Neural cell (in vitro differentiated cells): Measurements from ENCODE around the gene SMIM1.

Experiments
- SMC3 ChIP-seq: fragments of 450-650 bp; conservative IDR thresholded peaks from 2 replicates; pipeline ENCODE4 v1.6.1; 2014; ENCODE audit warnings: antibody characterized with exemption, mild to moderate bottlenecking, moderate library complexity; ENCODE audit not compliant: poor library complexity
- TAF1 ChIP-seq: IDR thresholded peaks from 2 replicates; pipeline ENCODE4 v1.6.1; 2012; ENCODE audit warnings: low read depth
- TF ChIP-seq, protein P1 (sequence below): IDR thresholded peaks from 2 replicates; pipeline ENCODE4 v1.6.1; 2012; ENCODE audit warnings: borderline replicate concordance
- TF ChIP-seq, protein P2 (sequence below): fragments of 450-650 bp; IDR thresholded peaks from 2 replicates; pipeline ENCODE4 v1.5.1; 2014; ENCODE audit warnings: antibody characterized with exemption, mild to moderate bottlenecking, moderate library complexity; ENCODE audit not compliant: poor library complexity, severe bottlenecking

DNA sequence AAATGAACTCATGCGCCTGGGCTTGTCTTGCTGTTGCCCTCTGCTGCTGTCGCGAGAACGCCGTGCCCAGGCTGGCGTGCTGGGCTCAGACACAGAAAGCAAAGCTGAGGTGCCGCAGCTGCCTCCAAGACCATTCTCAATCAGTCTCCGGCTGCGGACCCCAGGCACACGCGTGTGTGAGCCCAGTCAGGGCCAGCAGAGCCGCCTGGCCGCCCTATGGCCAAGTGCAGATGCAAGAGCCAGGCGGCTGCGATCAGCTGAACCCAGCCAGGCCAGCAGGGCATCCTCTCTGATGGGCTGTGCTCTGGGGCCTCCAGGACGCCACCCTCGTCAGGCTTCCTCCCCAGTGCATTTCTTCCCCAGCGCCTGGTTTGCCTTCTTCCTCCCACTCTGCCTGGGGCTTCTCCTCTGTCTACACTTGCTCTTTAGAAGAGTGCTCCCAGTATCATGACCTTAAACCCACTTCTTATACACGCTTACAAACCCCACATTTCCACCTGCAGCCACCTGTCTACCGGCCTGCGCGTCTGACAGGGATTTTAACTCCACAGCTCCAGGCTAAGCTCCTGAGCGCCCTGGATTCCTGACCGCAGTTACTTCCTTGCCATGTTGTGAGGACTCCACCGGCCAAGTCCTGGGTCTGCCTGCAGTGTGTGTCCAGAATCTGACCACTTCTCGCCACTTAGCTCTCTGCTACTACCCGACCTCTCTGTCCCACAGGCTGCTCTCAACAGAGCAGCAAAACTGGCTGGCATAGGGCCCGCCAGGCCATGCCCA is 45.5 kb downstream of the SMIM1 start:
- TF ChIP-seq TAF1 (no peak), SMC3 (no peak)
- TF ChIP-seq, protein P1, sequence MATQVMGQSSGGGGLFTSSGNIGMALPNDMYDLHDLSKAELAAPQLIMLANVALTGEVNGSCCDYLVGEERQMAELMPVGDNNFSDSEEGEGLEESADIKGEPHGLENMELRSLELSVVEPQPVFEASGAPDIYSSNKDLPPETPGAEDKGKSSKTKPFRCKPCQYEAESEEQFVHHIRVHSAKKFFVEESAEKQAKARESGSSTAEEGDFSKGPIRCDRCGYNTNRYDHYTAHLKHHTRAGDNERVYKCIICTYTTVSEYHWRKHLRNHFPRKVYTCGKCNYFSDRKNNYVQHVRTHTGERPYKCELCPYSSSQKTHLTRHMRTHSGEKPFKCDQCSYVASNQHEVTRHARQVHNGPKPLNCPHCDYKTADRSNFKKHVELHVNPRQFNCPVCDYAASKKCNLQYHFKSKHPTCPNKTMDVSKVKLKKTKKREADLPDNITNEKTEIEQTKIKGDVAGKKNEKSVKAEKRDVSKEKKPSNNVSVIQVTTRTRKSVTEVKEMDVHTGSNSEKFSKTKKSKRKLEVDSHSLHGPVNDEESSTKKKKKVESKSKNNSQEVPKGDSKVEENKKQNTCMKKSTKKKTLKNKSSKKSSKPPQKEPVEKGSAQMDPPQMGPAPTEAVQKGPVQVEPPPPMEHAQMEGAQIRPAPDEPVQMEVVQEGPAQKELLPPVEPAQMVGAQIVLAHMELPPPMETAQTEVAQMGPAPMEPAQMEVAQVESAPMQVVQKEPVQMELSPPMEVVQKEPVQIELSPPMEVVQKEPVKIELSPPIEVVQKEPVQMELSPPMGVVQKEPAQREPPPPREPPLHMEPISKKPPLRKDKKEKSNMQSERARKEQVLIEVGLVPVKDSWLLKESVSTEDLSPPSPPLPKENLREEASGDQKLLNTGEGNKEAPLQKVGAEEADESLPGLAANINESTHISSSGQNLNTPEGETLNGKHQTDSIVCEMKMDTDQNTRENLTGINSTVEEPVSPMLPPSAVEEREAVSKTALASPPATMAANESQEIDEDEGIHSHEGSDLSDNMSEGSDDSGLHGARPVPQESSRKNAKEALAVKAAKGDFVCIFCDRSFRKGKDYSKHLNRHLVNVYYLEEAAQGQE, result no peak
- TF ChIP-seq, protein P2, sequence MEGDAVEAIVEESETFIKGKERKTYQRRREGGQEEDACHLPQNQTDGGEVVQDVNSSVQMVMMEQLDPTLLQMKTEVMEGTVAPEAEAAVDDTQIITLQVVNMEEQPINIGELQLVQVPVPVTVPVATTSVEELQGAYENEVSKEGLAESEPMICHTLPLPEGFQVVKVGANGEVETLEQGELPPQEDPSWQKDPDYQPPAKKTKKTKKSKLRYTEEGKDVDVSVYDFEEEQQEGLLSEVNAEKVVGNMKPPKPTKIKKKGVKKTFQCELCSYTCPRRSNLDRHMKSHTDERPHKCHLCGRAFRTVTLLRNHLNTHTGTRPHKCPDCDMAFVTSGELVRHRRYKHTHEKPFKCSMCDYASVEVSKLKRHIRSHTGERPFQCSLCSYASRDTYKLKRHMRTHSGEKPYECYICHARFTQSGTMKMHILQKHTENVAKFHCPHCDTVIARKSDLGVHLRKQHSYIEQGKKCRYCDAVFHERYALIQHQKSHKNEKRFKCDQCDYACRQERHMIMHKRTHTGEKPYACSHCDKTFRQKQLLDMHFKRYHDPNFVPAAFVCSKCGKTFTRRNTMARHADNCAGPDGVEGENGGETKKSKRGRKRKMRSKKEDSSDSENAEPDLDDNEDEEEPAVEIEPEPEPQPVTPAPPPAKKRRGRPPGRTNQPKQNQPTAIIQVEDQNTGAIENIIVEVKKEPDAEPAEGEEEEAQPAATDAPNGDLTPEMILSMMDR, result no peak
